OCI-LY7 (cell line): Measurements from ENCODE around the gene CNNM4. TPM values are rescaled to one million over a fixed set of nuclear protein-coding genes. Genes with fewer than 3 reads are reported as not detected.

Experiments used
- BruUV-seq: library from RNA; stranded (reverse); fragments of 400-500 nt; replicated peaks from 2 replicates; lab custom pipeline; 2021; lab: Mats Ljungman, UMichigan
- CTCF ChIA-PET: fragments of 300-600 bp; sonication (Branson Sonifier 250); formaldehyde crosslinking; loops from one replicate; lab custom pipeline; 2022; ENCODE audit warnings: antibody characterized with exemption; ENCODE audit not compliant: unreplicated experiment; lab: Charles Lee
- POLR2A ChIA-PET: fragments of 300-600 bp; sonication (Branson Sonifier 250); formaldehyde crosslinking; loops from one replicate; lab custom pipeline; 2022; ENCODE audit warnings: antibody characterized with exemption; lab: Charles Lee
- DNase-seq: peaks from one replicate; pipeline ENCODE4 v3.0.0-alpha.2; 2015; ENCODE audit warnings: low spot score
- H2AFZ ChIP-seq: fragments of 200-600 bp; sonication (generic), shearing (Covaris generic); 2 replicates; pipeline ENCODE4 v1.6.1; 2014; ENCODE audit warnings: mild to moderate bottlenecking, antibody characterized with exemption, low read length, moderate library complexity
- H3K27ac ChIP-seq: fragments of 200-600 bp; sonication (generic); 2 replicates; pipeline ENCODE4 v1.5.1; 2014; ENCODE audit warnings: mixed run types, low read depth, mild to moderate bottlenecking, moderate library complexity, low read length, inconsistent platforms; ENCODE audit not compliant: poor library complexity, severe bottlenecking
- H3K36me3 ChIP-seq: fragments of 200-600 bp; sonication (generic); 2 replicates; pipeline ENCODE4 v1.6.1; 2014; ENCODE audit warnings: mild to moderate bottlenecking, antibody characterized with exemption, low read length, moderate library complexity, mixed read lengths; ENCODE audit not compliant: insufficient read depth
- H3K4me1 ChIP-seq: fragments of 200-600 bp; sonication (generic); 2 replicates; pipeline ENCODE4 v1.5.1; 2014; ENCODE audit warnings: mild to moderate bottlenecking, low read length; ENCODE audit not compliant: insufficient read depth, poor library complexity, severe bottlenecking
- H3K4me2 ChIP-seq: fragments of 200-600 bp; sonication (generic); 2 replicates; pipeline ENCODE4 v1.6.1; 2014; ENCODE audit warnings: mild to moderate bottlenecking, low read length
- H3K4me3 ChIP-seq: fragments of 200-600 bp; sonication (generic); 2 replicates; pipeline ENCODE4 v1.5.1; 2014; ENCODE audit warnings: mild to moderate bottlenecking, low read depth, low read length; ENCODE audit not compliant: poor library complexity, severe bottlenecking
- H3K79me2 ChIP-seq: fragments of 200-600 bp; sonication (generic); 2 replicates; pipeline ENCODE4 v1.6.1; 2016; ENCODE audit warnings: low read depth, mild to moderate bottlenecking, low read length, moderate library complexity, mixed read lengths; ENCODE audit not compliant: insufficient read depth
- H3K9me2 ChIP-seq: fragments of 200-600 bp; sonication (generic); 2 replicates; pipeline ENCODE4 v1.6.1; 2016; ENCODE audit warnings: mild to moderate bottlenecking, low read length, mixed read lengths; ENCODE audit not compliant: insufficient read depth
- H3K9me3 ChIP-seq: fragments of 200-600 bp; sonication (generic); 2 replicates; pipeline ENCODE4 v1.6.1; 2014; ENCODE audit warnings: mild to moderate bottlenecking, mixed run types, low read length, mixed read lengths
- H4K20me1 ChIP-seq: fragments of 200-600 bp; sonication (generic); 2 replicates; pipeline ENCODE4 v1.6.1; 2014; ENCODE audit warnings: mild to moderate bottlenecking, antibody characterized with exemption, low read length, moderate library complexity, mixed read lengths; ENCODE audit not compliant: insufficient read depth
- EZH2phosphoT487 ChIP-seq: fragments of 200-600 bp; sonication (generic); IDR thresholded peaks from 2 replicates; pipeline ENCODE4 v1.6.1; 2018; ENCODE audit warnings: low read depth, borderline replicate concordance, mild to moderate bottlenecking, mixed run types, antibody characterized with exemption, low read length, moderate library complexity, mixed read lengths
- intact Hi-C: fragments of 100-400 bp; cut with micrococcal nuclease; formaldehyde crosslinking; loops from one replicate; pipeline ENCODE4 v1.10.0; 2022; ENCODE audit not compliant: unreplicated experiment
- total RNA-seq, 2 experiments: library from RNA; depleted of rRNA in 1 of 2; stranded (reverse); fragments of >200 nt in 1 of 2; shearing (Covaris generic) in 1 of 2; gene quantifications; 2 replicates each; pipeline ENCODE4 v1.2.3, GENCODE V29; 2014 to 2022
- TF ChIP-seq, protein P1 (sequence below): fragments of 200-600 bp; sonication (generic); conservative IDR thresholded peaks from 2 replicates; pipeline ENCODE4 v1.5.1; 2014; ENCODE audit warnings: mild to moderate bottlenecking, antibody characterized with exemption, low read length, moderate library complexity, mixed read lengths

Gene CNNM4
- total RNA-seq, 2 experiments from 2014 or later: 5.1 to 6.4 TPM

DNA sequence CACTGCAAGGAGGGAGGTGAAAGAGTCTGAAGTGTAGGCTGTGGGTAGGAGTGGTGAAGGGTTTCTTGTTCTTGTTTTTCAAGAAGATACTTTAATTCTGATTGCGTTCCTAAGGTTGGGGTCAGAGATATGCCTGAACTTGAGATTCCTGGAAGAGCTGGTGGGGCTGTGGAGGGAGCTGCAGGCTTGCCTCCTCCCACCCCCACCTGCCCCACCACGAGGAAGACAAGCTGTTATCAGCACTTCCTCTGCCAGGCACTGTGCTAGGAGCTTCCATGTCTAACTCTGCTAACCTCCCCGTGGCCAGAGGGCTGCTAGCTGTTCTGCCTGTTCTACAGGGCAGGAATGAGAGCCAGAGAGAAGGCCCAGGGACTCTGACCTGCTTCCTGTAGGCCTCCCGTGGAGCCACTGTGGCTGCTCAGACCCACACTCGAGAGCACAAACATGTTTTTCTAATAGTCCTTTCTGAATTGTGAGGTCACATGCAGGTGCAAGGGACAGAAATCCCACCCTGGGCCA lies 69.4 kb downstream of the CNNM4 start:
- Histone ChIP-seq H3K4me1 (peaks cover 11% of the 10 kb centered on the region), H3K79me2 (no peaks in the 10 kb centered on the region), H3K36me3 (peaks cover 86% of the 10 kb centered on the region), H3K4me3 (no peak overlapping the region), H3K4me2 (no peak overlapping the region), H4K20me1 (no peaks in the 10 kb centered on the region), H3K9me3 (no peaks in the 10 kb centered on the region), H3K27ac (no peak overlapping the region), H3K9me2 (no peaks in the 10 kb centered on the region), H2AFZ (no peak overlapping the region)
- TF ChIP-seq, protein P1, sequence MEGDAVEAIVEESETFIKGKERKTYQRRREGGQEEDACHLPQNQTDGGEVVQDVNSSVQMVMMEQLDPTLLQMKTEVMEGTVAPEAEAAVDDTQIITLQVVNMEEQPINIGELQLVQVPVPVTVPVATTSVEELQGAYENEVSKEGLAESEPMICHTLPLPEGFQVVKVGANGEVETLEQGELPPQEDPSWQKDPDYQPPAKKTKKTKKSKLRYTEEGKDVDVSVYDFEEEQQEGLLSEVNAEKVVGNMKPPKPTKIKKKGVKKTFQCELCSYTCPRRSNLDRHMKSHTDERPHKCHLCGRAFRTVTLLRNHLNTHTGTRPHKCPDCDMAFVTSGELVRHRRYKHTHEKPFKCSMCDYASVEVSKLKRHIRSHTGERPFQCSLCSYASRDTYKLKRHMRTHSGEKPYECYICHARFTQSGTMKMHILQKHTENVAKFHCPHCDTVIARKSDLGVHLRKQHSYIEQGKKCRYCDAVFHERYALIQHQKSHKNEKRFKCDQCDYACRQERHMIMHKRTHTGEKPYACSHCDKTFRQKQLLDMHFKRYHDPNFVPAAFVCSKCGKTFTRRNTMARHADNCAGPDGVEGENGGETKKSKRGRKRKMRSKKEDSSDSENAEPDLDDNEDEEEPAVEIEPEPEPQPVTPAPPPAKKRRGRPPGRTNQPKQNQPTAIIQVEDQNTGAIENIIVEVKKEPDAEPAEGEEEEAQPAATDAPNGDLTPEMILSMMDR: no peak
- TF ChIP-seq EZH2phosphoT487: no peak
- intact Hi-C loops: no loop called here
- BruUV-seq: no TSS peak
- POLR2A ChIA-PET: no interaction called here
- CTCF ChIA-PET: no interaction called here
- DNase-seq: no peak

DNA sequence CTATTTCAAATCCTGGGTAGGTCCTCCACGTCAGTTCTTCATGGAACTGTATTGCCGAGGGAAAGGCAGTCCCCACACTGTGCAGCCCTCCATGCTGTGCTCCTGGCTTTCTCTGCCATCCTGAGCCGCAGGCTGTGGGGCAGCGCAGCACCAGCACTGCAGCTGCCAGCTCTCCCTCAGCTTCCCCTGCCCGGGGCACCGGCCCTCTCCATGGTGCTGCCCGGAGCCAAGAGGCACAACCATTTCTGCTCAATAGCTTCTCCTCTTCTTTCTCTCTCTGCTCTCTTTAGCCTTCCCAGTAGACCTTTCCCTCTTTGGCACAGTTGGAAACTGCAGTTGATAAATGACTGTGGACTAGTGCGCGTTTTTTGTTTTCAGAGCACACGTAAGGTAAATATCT lies 71.0 kb downstream of the CNNM4 start:
- Histone ChIP-seq H3K9me2 (no peaks in the 10 kb centered on the region), H4K20me1 (no peaks in the 10 kb centered on the region), H3K4me3 (no peak overlapping the region), H3K9me3 (no peaks in the 10 kb centered on the region), H3K36me3 (peaks cover 86% of the 10 kb centered on the region), H3K27ac (no peak overlapping the region), H3K4me1 (peaks cover 11% of the 10 kb centered on the region), H3K79me2 (no peaks in the 10 kb centered on the region), H3K4me2 (no peak overlapping the region), H2AFZ (no peak overlapping the region)
- ChIA-PET CTCF (no interaction called here), POLR2A (no interaction called here)
- TF ChIP-seq, protein P1: no peak
- no peak for TF ChIP-seq EZH2phosphoT487
- no peak for DNase-seq
- BruUV-seq: no TSS peak
- intact Hi-C loops: no loop called here

DNA sequence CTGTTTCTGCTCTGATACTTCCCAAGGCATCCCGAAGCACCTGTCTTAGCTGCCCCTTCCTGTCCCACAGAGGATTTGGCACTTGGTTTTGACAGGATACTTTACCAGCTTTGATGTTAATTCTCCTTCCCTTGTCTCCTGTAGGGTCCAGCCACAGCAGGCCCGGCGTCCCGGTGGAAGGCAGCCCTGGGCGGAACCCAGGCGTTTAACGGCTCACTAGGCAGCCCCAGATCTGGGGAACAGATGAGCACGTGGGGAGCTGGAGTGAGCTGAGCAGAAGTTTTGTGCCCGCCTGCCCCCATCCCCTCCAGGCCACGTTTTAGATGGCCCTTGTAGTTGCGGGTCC lies 71.7 kb downstream of the CNNM4 start:
- Histone ChIP-seq H3K79me2 (no peaks in the 10 kb centered on the region), H2AFZ (no peak overlapping the region), H3K4me1 (peaks cover 11% of the 10 kb centered on the region), H3K27ac (no peak overlapping the region), H3K36me3 (peaks cover 87% of the 10 kb centered on the region), H3K9me2 (no peaks in the 10 kb centered on the region), H3K4me3 (no peak overlapping the region), H4K20me1 (no peaks in the 10 kb centered on the region), H3K9me3 (no peaks in the 10 kb centered on the region), H3K4me2 (no peak overlapping the region)
- DNase-seq: no peak
- ChIA-PET CTCF (no interaction called here), POLR2A (no interaction called here)
- intact Hi-C loops: no loop called here
- BruUV-seq: no TSS peak
- no peak for TF ChIP-seq EZH2phosphoT487
- TF ChIP-seq, protein P1: no peak
